GM04504 (cell line): Measurements from ENCODE around the gene ADAMTS15.
A peak's percentile ranks its signal among the peaks of the same experiment; 100 is the strongest.

Experiments used
- DNase-seq: peaks from one replicate; pipeline ENCODE4 v3.0.0-alpha.2; 2012; ENCODE audit warnings: low read depth

ADAMTS15 gene

DNA sequence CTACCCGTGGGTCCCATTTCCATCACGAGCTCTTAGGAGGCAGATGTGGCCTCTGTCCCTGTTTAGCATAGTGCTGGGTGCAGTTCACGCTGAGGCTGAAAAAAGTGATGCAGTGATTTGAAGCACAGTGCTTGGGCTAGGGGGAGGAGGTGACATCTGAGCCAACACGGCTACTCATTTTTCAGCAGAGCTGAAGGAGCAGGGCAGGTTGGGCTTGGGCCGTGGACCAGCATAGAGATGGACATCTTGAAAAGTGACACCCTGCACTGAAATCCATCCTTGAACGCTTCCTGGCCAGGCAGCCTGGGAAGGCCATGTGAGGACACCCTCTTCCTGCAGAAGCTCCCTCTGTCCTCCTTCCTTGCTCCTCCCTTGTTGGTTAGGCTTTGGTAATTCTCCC lies 66.4 kb downstream of the ADAMTS15 start:
- no peak for DNase-seq

DNA sequence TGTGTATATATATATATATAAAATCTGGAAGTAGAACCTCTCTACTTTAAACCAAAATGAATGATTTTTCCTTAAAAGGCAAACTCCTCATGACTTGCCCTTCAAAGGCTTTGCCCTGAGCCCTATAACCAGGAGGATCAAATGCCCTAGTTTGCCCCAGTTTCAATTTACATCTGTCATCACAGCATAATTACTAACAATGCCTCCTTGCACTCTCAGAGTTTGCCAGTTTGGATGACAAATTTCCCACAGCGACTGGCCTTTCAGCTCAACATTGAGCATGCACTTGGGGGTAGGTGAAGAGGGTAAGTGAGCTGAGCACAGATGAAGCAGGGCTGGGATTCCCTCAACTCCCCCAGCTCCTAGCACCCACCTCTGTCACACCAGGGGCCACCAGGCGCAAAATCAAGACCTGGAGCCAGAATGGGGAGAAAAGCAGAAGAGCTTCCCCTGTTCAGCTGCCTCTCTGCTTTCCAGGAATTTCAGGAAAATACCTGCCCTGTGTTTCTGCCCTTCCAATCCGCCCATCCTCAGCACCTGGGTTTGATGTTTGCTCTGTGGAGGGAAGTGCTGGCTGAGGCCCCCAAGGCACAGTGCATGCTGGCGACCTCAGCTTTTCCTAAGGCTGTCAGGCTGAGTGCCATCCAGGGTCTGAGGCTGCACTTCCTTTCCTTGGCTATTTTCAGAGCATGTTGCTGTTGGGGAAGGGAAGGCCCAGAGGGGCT lies 67.5 kb downstream of the ADAMTS15 start:
- DNase-seq, result no peak

DNA sequence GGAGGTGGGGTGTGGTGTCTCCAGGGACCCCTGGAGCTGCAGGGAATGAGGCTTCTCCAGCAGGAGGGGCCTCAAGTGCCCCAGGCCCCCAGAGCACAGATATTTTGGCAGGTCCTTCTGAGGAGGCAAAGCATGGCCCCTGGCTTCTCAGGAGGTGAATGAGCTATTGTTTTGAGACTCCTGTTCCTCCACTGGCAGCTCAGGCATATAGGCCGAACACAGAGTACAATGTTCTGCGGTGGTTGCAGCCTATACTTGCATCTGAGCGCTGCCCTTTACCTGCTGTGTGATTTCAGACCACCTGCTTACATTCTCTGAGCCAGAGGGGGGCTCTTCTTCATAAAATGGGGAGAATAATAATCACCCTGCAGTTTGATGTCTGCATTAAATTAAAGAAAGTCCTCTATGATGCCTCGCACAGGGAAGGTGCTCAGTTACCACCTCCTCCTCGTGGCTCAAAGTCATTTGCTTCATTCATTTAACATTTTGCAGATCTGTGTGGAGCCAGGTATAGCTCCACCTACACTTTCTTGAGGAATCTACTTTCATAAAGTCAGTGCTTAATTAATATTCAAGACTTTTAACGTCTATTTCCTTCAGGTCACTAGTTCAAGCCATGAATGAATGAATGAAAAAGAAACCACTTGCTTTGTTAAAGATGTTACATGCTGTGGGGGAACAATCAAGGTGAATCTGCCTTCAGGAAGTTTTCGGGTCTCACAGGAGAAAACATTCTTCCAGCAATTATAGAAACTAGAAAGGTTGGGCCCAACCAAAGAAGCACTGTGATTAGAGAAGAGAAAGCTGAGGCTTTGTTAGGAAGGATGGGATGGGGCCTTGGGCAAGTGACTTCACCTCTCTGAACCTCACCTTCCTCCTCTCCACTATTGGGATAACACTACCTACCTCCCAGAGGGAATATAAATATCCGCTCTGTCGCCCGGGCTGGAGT lies 68.4 kb downstream of the ADAMTS15 start:
- DNase-seq, result no peak

DNA sequence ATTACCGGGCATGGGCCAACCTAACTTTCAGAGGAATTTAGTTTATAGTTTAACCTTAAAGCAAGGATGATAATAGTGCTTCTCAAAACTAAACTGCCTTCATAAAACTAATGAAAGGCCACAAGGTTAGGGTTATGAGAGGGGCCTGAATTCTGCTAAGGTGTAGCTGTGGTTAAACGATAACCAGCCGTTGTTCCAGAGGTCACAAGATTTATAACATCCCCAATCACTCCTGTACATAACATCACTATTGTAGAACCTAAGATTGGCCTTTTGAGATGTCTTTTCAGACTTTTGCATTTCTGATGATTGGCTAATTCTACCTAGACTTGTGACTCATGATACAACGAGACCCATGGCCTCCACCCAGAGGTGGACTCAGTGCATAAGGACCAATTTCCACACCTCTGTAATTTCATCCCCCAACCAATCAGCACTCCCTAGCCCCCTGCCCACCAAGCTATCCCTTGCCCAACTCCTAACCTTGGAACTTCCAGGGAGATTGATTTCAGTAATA lies 69.8 kb downstream of the ADAMTS15 start:
- DNase-seq, result no peak

DNA sequence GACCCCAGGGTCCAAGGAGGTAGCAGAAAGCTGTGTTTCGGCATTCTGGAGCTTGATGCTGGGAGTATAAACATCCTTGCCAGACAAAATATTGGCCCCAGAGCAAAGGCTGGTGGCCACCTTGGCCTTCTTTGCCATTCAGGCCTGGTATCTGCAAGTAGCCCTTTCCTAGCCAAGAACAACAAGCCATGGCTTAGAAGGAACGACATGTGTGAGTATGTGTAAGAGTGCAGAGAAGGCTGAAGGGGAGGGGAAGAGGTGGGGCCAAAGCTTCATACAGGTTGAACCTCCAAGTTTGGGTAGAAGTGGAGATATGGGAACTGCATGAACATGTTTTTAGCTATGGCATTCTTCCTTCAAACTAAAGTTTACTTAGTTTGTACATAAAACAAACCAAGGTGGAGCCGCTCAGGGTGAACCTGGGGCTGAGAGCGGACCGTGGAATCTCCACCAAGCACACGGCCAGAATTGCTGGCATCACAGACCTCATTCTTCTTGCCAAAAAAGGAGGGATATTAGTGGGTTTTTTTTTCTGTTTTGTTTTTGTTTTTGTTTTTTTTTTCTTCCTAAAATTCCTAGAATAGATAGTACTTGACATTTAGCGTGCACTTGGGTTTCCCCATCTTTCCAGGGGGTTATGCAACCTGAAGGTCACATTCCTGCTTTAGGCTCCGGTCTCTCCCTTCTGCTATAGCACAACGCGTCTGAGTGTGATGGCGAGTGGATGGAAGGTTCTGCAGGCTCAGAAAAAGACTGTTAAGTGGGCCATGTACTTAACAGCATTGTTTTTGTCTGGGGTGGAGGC lies 70.9 kb downstream of the ADAMTS15 start:
- DNase-seq, result no peak

DNA sequence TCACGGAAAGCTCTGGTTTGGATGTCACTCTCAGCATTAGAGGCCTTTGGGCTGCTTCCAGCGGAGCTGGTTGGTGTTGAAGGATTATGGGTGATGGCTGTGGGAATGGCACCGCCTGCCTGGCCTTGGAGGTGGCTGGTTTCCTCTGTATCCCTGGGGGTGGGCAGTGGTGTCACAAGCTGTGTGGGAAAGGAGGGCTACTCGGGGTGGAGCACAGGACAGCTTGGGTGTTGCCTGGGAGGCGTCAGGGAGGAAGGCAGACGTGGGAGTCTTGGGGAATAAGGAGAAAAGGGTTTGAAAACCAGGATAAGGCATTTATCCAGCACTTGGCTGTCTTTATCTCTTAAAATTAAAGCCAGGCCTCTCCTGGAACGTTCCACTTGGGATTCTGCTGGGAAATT lies 71.8 kb downstream of the ADAMTS15 start:
- DNase-seq, result no peak

DNA sequence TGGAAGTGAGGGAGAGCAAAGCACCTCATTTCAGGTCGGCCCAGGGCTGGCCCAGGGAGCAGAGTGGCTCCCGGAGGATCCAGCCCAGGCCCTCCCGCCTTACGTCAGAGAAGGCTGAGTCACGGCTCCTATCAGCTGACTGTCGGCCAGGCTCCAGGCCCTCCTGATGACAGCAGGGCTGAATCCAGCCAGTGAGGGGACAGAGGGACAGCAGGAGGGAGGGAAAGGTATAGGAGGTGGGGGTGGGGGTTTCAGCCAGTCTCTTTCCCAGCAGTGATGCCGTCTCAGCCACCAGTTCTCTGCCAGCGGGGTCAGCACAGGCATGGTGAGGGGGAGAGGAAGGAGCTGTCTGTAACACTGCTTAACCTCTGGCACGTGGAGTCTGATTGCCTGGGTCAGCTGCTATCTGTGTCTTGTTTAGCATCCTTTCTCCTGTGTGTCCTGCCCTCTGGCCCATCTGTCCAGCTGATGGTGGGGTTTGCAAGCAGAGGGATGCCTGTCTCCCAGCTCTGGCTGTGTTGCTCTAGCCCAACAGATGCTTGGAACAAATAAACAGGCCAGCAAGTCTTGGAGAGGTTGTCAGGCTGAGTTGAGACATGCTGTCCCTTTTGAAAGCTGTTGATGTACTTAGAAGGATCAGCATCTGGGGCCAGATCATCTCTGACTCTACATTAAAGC lies 74.0 kb downstream of the ADAMTS15 start:
- DNase-seq, result peak; percentile 77

DNA sequence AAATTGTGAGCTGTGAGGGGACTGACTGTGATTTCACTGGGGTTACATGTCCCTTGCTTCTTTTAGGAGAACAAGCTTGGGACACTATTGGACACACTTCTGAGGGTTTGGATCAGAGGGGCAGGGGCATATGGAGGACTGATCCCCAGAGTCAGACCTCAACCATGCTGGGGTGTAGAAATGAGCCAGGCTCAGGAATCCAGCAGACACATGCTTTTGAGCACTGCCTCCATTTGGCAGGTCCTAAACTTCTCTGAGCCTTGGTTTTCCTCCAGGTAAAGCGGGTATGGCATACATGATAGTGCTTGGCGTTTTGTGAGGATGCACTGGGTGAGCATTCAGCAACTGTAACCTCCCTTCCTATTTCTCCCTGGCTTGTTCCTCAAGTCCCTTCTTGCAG lies 74.7 kb downstream of the ADAMTS15 start:
- no peak for DNase-seq

DNA sequence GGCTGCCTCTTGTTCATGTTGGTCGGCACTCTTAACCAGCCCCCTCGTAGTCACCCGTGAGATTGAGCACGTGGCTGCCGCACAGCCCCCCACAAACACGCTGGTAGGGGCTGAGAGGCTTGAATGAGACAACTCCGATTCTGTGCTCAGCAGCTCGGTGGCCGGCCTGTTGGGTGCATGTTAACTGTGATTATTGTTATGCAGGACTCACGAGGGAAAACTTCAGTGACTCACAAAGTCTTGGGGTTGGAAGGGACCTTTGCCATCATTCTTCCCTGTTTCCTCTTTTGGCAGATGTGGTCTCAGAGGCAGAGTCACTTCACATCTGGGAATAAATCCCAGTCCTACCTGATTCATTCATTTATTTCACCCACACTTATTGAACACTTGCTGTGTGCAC lies 75.2 kb downstream of the ADAMTS15 start:
- peak; percentile 81 for DNase-seq

DNA sequence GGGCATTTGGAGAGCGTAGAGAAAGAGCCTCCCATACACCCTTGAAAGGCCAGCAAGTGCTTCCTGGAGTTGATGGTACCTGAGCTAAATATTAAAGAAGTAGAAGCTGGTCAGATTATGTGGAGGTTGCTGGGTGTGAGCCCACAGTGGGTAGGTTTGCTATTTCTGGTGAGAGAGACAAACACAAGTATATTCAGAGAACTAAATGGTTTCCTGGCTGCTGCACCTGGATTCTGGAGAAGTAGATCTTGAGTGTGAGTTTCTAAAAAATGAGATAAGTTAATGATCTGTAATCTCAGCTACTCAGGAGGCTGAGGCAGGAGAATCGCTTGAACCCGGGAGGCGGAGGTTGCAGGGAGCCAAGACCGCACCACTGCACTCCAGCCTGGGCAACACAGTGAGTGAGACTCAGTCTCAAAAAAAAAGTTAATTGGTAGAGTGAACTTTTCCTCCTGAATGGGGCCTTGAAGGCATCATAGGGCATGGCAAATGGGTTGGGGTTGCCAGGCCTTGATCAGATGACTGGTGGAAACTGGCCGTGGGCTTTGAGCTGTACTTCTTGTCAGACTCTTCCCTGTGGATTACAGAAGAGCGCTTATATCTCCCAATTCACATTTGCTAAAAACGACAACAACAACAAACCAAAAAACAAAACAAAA lies 75.8 kb downstream of the ADAMTS15 start:
- no peak for DNase-seq

DNA sequence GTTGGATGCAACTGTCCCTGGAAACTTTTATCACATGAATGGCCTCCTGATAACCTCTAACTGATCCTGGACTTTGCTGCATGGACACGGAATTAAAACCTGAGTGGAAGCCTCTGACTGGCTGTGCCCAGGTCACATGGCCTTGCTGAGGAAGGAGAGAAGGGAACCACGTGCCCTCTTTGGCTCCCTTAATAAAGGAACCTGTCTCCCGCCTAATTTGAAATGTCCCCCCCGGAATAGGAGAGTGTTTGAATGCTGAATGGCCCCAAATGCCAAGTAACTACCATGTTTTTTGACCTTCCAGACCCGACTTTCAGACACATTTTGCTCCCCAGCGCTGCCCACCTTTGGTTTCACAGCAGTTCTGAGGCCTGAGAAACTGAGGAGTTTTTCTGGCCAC lies 76.9 kb downstream of the ADAMTS15 start:
- DNase-seq, result no peak
